Esophagus squamous epithelium (tissue), 4 donors: ENCODE results near the gene ERC1.

Experiments
- CTCF ChIP-seq, 6 experiments: fragments of 450-650 bp in 4 of 6; fragments of 200-600 bp in 2 of 6; sonication (generic) in 2 of 6; IDR thresholded peaks; one replicate each; pipeline ENCODE4 v1.5.1; 2016 to 2019; ENCODE audit warnings: antibody characterized with exemption in 6 of 6, mild to moderate bottlenecking in 4 of 6, moderate library complexity in 4 of 6
- POLR2A ChIP-seq, 4 donors: fragments of 450-650 bp; IDR thresholded peaks; one replicate each; pipeline ENCODE4 v1.6.1; 2017; ENCODE audit warnings: antibody characterized with exemption in 4 of 4, mild to moderate bottlenecking in 4 of 4, moderate library complexity in 3 of 4

GRCh38 chr12:1054117-1054870, 63.3 kb downstream of the ERC1 start:
- TF ChIP-seq CTCF (IDR thresholded peaks at IDR 0.05) (no peak), POLR2A (IDR thresholded peaks at IDR 0.05) (no peak)
